CD4-positive, alpha-beta T cell (primary cell): ENCODE measurements around the gene GLCE. TPM values are rescaled to one million over a fixed set of nuclear protein-coding genes. Genes with fewer than 3 reads are reported as not detected.

ENCODE experiments used
- ATAC-seq: fragments of 200-7000 bp; cut with Tn5 transposase; one replicate; pipeline ENCODE4 v1.10.0; 2022; ENCODE audit warnings: mild to moderate bottlenecking; ENCODE audit not compliant: poor library complexity
- CTCF ChIA-PET: fragments of 350-600 bp; sonication (Branson Sonifier 250); formaldehyde crosslinking; loops from one replicate; lab custom pipeline; 2021; ENCODE audit warnings: antibody characterized with exemption, inconsistent platforms; lab: Charles Lee
- POLR2A ChIA-PET: fragments of 350-600 bp; sonication (Branson Sonifier 250); formaldehyde crosslinking; loops from one replicate; lab custom pipeline; 2021; ENCODE audit warnings: antibody characterized with exemption, inconsistent platforms; lab: Charles Lee
- DNase-seq, 14 experiments: peaks; one replicate each; pipeline ENCODE4 v3.0.0-alpha.2; 2013 to 2020; ENCODE audit warnings: mixed read lengths in 2 of 14
- H3K27ac ChIP-seq, 2 donors: one replicate each; pipeline versions ENCODE4 v1.5.1 to v1.7.0; 2013; ENCODE audit warnings: low read length in 2 of 2, low read depth in 1 of 2, mild to moderate bottlenecking in 1 of 2
- H3K27me3 ChIP-seq, 2 experiments: 1 replicate in 1 of 2; 2 replicates in 1 of 2; pipeline versions ENCODE4 v1.6.1 to v1.7.0; 2013; ENCODE audit warnings: low read length in 2 of 2, control low read depth in 1 of 2, mild to moderate bottlenecking in 1 of 2, moderate library complexity in 1 of 2; ENCODE audit not compliant: insufficient read depth in 2 of 2, control insufficient read depth in 1 of 2
- H3K36me3 ChIP-seq: one replicate; pipeline ENCODE4 v1.6.1; 2013; ENCODE audit warnings: low read length, control low read depth; ENCODE audit not compliant: insufficient read depth
- H3K4me1 ChIP-seq: one replicate; pipeline ENCODE4 v1.6.1; 2013; ENCODE audit warnings: low read length, control low read depth; ENCODE audit not compliant: insufficient read depth
- H3K4me3 ChIP-seq: one replicate; pipeline ENCODE4 v1.5.1; 2013; ENCODE audit warnings: mild to moderate bottlenecking, low read length, moderate library complexity
- H3K9me3 ChIP-seq, 2 experiments: 1 replicate in 1 of 2; 2 replicates in 1 of 2; pipeline versions ENCODE4 v1.6.1 to v1.7.0; 2013; ENCODE audit warnings: low read length in 2 of 2, mild to moderate bottlenecking in 2 of 2, control low read depth in 1 of 2, moderate library complexity in 1 of 2; ENCODE audit not compliant: control insufficient read depth in 1 of 2, insufficient read depth in 1 of 2
- H3K27ac Mint-ChIP-seq: one replicate; pipeline ENCODE4 v1.8.0; 2020; ENCODE audit warnings: mixed read lengths
- H3K27me3 Mint-ChIP-seq: one replicate; pipeline ENCODE4 v1.8.0; 2021; ENCODE audit warnings: mixed read lengths
- H3K36me3 Mint-ChIP-seq: one replicate; pipeline ENCODE4 v1.8.0; 2021; ENCODE audit warnings: low read depth, mixed read lengths
- H3K4me1 Mint-ChIP-seq: one replicate; pipeline ENCODE4 v1.8.0; 2021; ENCODE audit warnings: low read depth, mixed read lengths
- H3K4me3 Mint-ChIP-seq: one replicate; pipeline ENCODE4 v1.8.0; 2020; ENCODE audit warnings: mild to moderate bottlenecking, mixed read lengths
- H3K9me3 Mint-ChIP-seq: one replicate; pipeline ENCODE4 v1.8.0; 2020; ENCODE audit warnings: mixed read lengths
- CTCF ChIP-seq: fragments of 200-600 bp; IDR thresholded peaks from one replicate; pipeline ENCODE4 v1.8.0; 2022; ENCODE audit warnings: antibody characterized with exemption, mild to moderate bottlenecking
- intact Hi-C, 2 experiments: fragments of 100-400 bp; cut with DNase I in 1 of 2; cut with micrococcal nuclease in 1 of 2; formaldehyde crosslinking; loops; one replicate each; pipeline versions ENCODE4 v1.15.1 to v1.9.0; 2023 to 2025; cut with DNase I, micrococcal nuclease
- total RNA-seq, 174 experiments: library from RNA in 2 of 174; stranded (reverse) in 2 of 174; gene quantifications; one replicate each; pipeline ENCODE4 v1.2.3 and lab custom pipeline; 2021 to 2026

GLCE gene
- total RNA-seq, 2 experiments from 2014 or later = 3.2 TPM

- TF ChIP-seq CTCF = no peak
- DNase-seq (no peak), ATAC-seq (no peak)
- Histone ChIP-seq H3K27me3 (peaks cover 0 to 4% of the 10 kb centered on the region in 2 experiments), H3K36me3 (no peaks in the 10 kb centered on the region), H3K4me1 (no peaks in the 10 kb centered on the region), H3K27ac (no peak overlapping the region), H3K9me3 (no peaks in the 10 kb centered on the region), H3K4me3 (no peak overlapping the region)
- CTCF ChIA-PET = no interaction called here
- H3K27ac Mint-ChIP-seq = no peak overlapping the region
- intact Hi-C loops = no loop called here
- no peak overlapping the region for H3K4me3 Mint-ChIP-seq
- H3K9me3 Mint-ChIP-seq = no peaks in the 10 kb centered on the region
- no peaks in the 10 kb centered on the region for H3K36me3 Mint-ChIP-seq
- peaks cover 27% of the 10 kb centered on the region for H3K27me3 Mint-ChIP-seq
- no peaks in the 10 kb centered on the region for H3K4me1 Mint-ChIP-seq
- POLR2A ChIA-PET = no interaction called here
These were observed 25.6 kb upstream of the GLCE start for GRCh38 chr15:69134791-69135190.

GRCh38 chr15:69135499-69135898 lies 24.9 kb upstream of the GLCE start:
- no peaks in the 10 kb centered on the region for H3K4me1 Mint-ChIP-seq
- TF ChIP-seq CTCF = no peak
- peaks cover 0 to 8% of the 10 kb centered on the region in 2 experiments for H3K27me3 ChIP-seq

GRCh38 chr15:69138963-69139362 lies 21.5 kb upstream of the GLCE start:
- H3K4me1 ChIP-seq = no peaks in the 10 kb centered on the region
- no peak overlapping the region for H3K27ac ChIP-seq
- H3K27ac Mint-ChIP-seq = no peak overlapping the region
- no peaks in the 10 kb centered on the region for H3K36me3 ChIP-seq
- no peaks in the 10 kb centered on the region for H3K36me3 Mint-ChIP-seq
- no peaks in the 10 kb centered on the region for H3K4me1 Mint-ChIP-seq
- ChIA-PET CTCF (no interaction called here), POLR2A (no interaction called here)
- intact Hi-C loops = no loop called here
- H3K9me3 ChIP-seq = no peaks in the 10 kb centered on the region
- ATAC-seq (no peak), DNase-seq (no peak)
- no peaks in the 10 kb centered on the region for H3K9me3 Mint-ChIP-seq
- no peak overlapping the region for H3K4me3 ChIP-seq
- H3K27me3 Mint-ChIP-seq = peaks cover 59% of the 10 kb centered on the region
- peaks cover 0 to 8% of the 10 kb centered on the region in 2 experiments for H3K27me3 ChIP-seq
- no peak overlapping the region for H3K4me3 Mint-ChIP-seq
- TF ChIP-seq CTCF = no peak

More at GRCh38 chr15:69135499-69135898, 24.9 kb upstream of the GLCE start:
- H3K4me3 ChIP-seq = no peak overlapping the region
- DNase-seq (no peak), ATAC-seq (no peak)
- ChIA-PET POLR2A (no interaction called here), CTCF (no interaction called here)
- intact Hi-C loops = no loop called here
- H3K4me3 Mint-ChIP-seq = no peak overlapping the region
- no peaks in the 10 kb centered on the region for H3K4me1 ChIP-seq
- peaks cover 34% of the 10 kb centered on the region for H3K27me3 Mint-ChIP-seq
- no peak overlapping the region for H3K27ac ChIP-seq
- no peaks in the 10 kb centered on the region for H3K9me3 ChIP-seq
- no peaks in the 10 kb centered on the region for H3K9me3 Mint-ChIP-seq
- no peaks in the 10 kb centered on the region for H3K36me3 ChIP-seq
- H3K36me3 Mint-ChIP-seq = no peaks in the 10 kb centered on the region
- H3K27ac Mint-ChIP-seq = no peak overlapping the region
